Measurements from ENCODE around the gene CELF3. TPM values are rescaled to one million over a fixed set of nuclear protein-coding genes. Genes with fewer than 3 reads are reported as not detected.

The CELF3 gene
- total and polyA plus RNA-seq, 8 donors = 0.72 to 1.4 (median 0.90) TPM; not detected in 2

GRCh38 chr1:151653397-151653796 lies 63.2 kb downstream of the CELF3 start:
- Histone ChIP-seq H3K4me3 (no peak overlapping the region), H3K9me3 (no peaks in the 10 kb centered on the region), H3K4me1 (peaks cover 16 to 33% of the 10 kb centered on the region in 2 donors), H3K27me3 (no peaks in the 10 kb centered on the region), H3K27ac (peak overlapping the region in 1 of 2 donors; percentile 90), H3K36me3 (peaks cover 0 to 7% of the 10 kb centered on the region in 2 donors)
- ATAC-seq (peak; percentile 83), DNase-seq (no peak)
- TF ChIP-seq CTCF (IDR thresholded peaks at IDR 0.05) = no peak
- intact Hi-C loops (cut with DNase I) = no loop called here

Other genes starting within 250 kb of the CELF3 start
- 10 to 100 TPM; 55.0 to 83.0 TPM for gene CGN, start 205.4 kb downstream of the CELF3 start, total RNA-seq
- gene CGN, start 205.4 kb downstream of the CELF3 start, polyA plus RNA-seq (ENCODE audit: insufficient read length in 6 of 6) = 10 to 100 TPM; 32.8 to 49.1 (median 41.7) TPM
- 10 to 100 TPM; 10.3 to 16.8 TPM for gene TUFT1, start 176.5 kb downstream of the CELF3 start, total RNA-seq
- gene TUFT1, start 176.5 kb downstream of the CELF3 start, polyA plus RNA-seq (ENCODE audit: insufficient read length in 6 of 6) = 1 to 10 TPM; 5.6 to 9.9 (median 7.8) TPM
- 10 to 100 TPM; 45.8 to 64.5 TPM for gene SNX27, start 104.8 kb downstream of the CELF3 start, total RNA-seq
- 10 to 100 TPM; 21.5 to 26.7 (median 23.5) TPM for gene SNX27, start 104.8 kb downstream of the CELF3 start, polyA plus RNA-seq (ENCODE audit: insufficient read length in 6 of 6)
- 1 to 10 TPM in 1 of 2 donors, not detected in 1; 4.0 TPM for gene RIIAD1, start 4.7 kb upstream of the CELF3 start, total RNA-seq
- gene RIIAD1, start 4.7 kb upstream of the CELF3 start, polyA plus RNA-seq (ENCODE audit: insufficient read length in 6 of 6) = 1 to 10 TPM in 5 of 6 donors, under 1 TPM in 1; 0.39 to 1.9 (median 1.6) TPM
- gene MRPL9, start 46.7 kb upstream of the CELF3 start, total RNA-seq = 10 to 100 TPM; 42.5 to 57.5 TPM
- gene MRPL9, start 46.7 kb upstream of the CELF3 start, polyA plus RNA-seq (ENCODE audit: insufficient read length in 6 of 6) = 100 to 1,000 TPM; 102 to 132 (median 120) TPM
- gene TDRKH, start 73.7 kb upstream of the CELF3 start, total RNA-seq = 10 to 100 TPM; 10.5 to 13.3 TPM
- 10 to 100 TPM; 10.8 to 13.3 (median 11.7) TPM for gene TDRKH, start 73.7 kb upstream of the CELF3 start, polyA plus RNA-seq (ENCODE audit: insufficient read length in 6 of 6)
- under 1 TPM; 0.06 to 0.63 TPM for gene LINGO4, start 88.6 kb upstream of the CELF3 start, total RNA-seq
- under 1 TPM in 4 of 6 donors, not detected in 2; 0.07 to 0.17 (median 0.12) TPM for gene LINGO4, start 88.6 kb upstream of the CELF3 start, polyA plus RNA-seq (ENCODE audit: insufficient read length in 6 of 6)
- 10 to 100 TPM in 1 of 2 donors, 1 to 10 TPM in 1; 5.4 to 11.8 TPM for gene RORC, start 115.0 kb upstream of the CELF3 start, total RNA-seq
- 10 to 100 TPM in 4 of 6 donors, 1 to 10 TPM in 2; 6.5 to 11.0 (median 10.3) TPM for gene RORC, start 115.0 kb upstream of the CELF3 start, polyA plus RNA-seq (ENCODE audit: insufficient read length in 6 of 6)
- gene C2CD4D, start 123.0 kb upstream of the CELF3 start, total RNA-seq = under 1 TPM; 0.26 to 0.55 TPM
- under 1 TPM; 0.31 to 0.92 (median 0.53) TPM for gene C2CD4D, start 123.0 kb upstream of the CELF3 start, polyA plus RNA-seq (ENCODE audit: insufficient read length in 6 of 6)
- gene THEM5, start 136.9 kb upstream of the CELF3 start, total RNA-seq = not detected
- 1 to 10 TPM in 3 of 6 donors, under 1 TPM in 3; 0.67 to 1.2 (median 1.00) TPM for gene THEM5, start 136.9 kb upstream of the CELF3 start, polyA plus RNA-seq (ENCODE audit: insufficient read length in 6 of 6)
- 10 to 100 TPM; 10.6 to 13.7 TPM for gene THEM4, start 192.7 kb upstream of the CELF3 start, total RNA-seq
- 10 to 100 TPM; 25.5 to 36.8 (median 33.8) TPM for gene THEM4, start 192.7 kb upstream of the CELF3 start, polyA plus RNA-seq (ENCODE audit: insufficient read length in 6 of 6)